HG03064 (cell line): ENCODE results near the gene SRRT.
"Not testable (repeated sequence)": the region's sequence is repeated elsewhere in the genome, so short reads cannot be mapped to it uniquely, and the experiment has no call there.

Source experiments
- ATAC-seq: cut with Tn5 transposase; IDR thresholded peaks from one replicate; pipeline ENCODE4 v1.9.1; 2021; ENCODE audit warnings: low read depth; ENCODE audit not compliant: unreplicated experiment

The SRRT gene

DNA sequence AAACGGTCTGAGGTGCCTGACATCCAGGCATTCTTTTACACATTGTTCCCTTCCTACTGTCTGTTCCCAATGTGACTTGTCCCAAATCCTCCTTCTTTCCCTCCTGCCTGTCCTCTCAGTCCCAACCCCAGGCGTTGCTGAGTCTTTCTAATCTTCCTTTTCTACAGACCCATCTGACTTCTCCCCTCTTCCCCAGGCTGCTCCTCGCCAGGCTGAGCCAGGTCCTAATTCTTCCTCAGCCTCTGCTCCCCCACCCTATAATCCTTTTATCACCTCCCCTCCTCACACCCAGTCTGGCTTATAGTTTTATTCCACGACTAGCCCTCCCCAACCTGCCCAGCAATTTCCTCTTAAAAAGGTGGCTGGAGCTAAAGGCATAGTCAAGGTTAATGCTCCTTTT, 48.7 kb downstream of the SRRT start:
- ATAC-seq, result not testable (repeated sequence)

DNA sequence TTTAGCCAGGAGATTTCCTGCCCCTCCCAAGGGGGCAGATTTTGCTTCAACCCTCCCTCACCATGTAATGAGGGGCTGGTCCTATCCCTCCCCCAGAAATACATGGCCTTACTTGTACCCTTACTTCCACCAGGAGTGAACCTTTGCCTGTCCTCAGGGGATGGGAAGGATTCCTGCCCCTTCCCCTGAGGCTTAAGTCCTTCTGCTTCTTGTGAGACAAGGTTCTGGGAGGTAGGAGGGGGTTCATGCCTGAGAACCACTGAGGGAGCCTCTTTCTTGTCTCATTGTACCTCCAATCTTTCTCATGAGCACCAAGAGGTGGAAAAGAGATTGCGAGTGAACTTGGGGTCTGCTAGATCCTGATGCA, 54.9 kb downstream of the SRRT start:
- ATAC-seq, result no peak

DNA sequence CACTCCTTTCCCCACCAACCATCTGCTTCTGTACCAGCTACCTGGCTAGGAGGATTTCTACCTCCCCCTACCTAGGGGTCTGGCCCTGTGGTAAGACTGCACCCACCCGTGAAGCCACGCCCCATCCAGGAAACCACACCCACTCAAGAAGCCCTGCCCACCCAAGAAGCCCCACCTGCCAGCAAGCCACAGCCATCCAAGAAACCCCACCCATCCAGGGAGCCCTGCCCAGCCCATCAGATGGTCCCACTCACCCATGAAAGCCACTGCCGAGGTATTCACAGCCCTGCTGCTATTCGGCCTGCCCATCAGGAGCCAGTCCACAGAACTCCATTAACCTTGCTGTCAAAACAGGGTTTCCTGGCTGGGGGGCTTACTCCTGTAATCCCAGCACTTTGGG, 58.8 kb downstream of the SRRT start:
- no peak for ATAC-seq

DNA sequence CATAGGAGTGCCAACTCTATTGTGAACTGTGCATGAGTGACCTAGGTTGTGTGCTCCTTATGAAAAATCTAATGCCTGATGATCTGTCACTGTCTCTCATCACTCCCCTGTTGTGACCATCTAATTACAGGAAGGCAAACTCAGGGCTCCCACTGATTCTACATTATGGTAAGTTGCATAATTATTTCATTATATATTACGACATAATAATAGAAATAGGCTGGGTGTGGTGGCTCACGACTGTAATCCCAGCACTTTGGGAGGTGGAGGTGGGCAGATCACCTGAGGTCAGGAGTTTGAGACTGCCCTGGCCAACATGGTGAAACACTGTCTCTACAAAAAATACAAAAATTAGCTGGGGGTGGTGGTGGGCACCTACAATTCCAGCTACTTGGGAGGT, 60.5 kb downstream of the SRRT start:
- ATAC-seq, result not testable (repeated sequence)

DNA sequence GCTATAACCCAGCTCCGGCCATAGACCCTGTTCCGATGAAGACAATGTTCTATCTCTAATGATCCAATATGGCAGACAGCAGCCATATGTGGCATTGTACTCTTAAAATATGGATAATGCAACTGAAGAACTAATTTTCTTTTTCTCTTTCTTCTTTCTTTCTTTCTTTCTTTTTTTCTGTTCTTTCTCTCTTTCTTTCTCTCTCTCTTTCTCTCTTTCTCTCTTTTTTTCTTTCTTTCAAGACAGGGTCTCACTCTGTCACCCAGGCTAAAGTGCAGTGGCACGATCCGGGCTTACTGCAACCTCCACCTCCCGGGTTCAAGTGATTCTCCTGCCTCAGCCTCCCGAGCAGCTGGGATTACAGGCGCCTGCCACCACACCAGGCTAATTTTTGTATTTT, 61.3 kb downstream of the SRRT start:
- ATAC-seq, result not testable (repeated sequence)
